Measurements from ENCODE around the gene GPR37L1.
"Not testable (repeated sequence)": the region's sequence is repeated elsewhere in the genome, so short reads cannot be mapped to it uniquely, and the experiment has no call there.

Gene GPR37L1

DNA sequence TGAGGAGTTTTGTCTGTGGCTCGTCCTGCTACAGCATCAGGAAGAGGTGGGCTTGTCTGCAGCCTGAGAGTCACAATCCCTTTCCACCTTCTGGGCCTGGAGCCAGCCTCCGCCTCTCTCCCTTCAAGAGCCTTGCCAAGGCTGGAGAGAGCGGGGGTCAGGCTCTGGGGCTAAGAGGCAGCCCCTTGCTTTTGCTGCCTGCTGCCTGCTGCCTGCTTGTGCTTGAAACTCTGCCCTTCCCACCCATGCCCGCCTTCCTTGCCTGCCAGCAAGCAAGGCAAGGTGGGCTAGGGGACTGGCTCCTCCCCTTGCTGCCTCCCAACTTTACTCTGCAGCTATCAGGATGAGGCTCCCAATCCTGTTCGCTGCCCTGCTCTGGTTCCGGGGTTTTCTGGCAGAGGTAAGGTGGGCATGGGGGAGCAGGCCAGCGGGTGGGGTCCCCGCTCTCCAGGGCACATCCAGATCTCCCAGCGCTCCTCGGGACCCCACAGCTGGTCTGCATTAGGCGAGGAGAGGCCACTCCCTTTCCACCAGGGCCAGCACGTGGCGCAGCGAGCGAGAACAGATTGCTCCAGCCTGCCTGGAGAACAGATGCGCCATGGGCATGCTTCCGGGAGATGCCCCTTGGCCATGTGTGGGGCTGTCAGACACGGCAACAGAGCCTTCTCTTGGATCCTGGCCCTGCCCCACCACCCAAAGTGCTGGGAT lies 45.1 kb downstream of the GPR37L1 start:
- DNase-seq (ENCODE audit: low read depth, low spot score), result no peak

DNA sequence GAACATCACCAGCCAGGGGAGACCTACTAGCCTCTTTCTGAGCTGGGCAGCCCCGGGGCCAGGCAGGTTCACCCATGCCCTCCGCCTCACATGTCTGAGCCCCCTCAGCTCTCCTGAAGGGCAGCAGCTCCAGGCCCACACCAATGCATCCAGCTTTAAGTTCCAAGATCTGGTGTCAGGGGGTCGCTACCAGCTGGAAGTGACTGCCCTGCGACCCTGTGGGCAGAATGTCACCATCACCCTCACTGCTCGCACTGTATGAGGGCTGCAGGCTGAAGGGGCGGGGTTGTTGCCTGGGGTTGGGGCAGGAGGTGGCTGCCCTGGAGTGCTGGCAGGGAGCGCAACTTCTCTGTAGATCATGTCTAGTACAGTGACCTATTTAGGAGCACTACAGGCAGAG lies 46.1 kb downstream of the GPR37L1 start:
- no peak for DNase-seq (ENCODE audit: low read depth, low spot score)

DNA sequence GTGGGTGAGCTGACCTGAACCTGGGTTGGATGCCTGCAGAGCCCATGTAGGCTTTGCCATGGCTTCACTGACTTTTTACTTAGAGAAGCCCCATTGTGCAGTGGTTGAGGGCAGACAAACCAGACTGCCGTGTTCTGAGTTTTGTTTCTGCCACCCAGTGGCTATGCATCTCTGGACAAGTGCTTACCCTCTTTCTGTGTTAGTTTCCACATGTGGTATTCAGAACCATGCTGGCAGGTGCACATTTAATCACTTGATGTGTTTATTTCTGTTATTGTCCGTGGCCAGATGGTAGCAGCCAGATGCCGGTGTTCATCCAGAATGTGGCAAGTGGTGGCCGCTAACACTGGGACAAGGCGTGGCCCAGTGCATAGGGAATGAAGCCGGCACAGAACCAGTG lies 48.0 kb downstream of the GPR37L1 start:
- no peak for DNase-seq (ENCODE audit: low read depth, low spot score)

DNA sequence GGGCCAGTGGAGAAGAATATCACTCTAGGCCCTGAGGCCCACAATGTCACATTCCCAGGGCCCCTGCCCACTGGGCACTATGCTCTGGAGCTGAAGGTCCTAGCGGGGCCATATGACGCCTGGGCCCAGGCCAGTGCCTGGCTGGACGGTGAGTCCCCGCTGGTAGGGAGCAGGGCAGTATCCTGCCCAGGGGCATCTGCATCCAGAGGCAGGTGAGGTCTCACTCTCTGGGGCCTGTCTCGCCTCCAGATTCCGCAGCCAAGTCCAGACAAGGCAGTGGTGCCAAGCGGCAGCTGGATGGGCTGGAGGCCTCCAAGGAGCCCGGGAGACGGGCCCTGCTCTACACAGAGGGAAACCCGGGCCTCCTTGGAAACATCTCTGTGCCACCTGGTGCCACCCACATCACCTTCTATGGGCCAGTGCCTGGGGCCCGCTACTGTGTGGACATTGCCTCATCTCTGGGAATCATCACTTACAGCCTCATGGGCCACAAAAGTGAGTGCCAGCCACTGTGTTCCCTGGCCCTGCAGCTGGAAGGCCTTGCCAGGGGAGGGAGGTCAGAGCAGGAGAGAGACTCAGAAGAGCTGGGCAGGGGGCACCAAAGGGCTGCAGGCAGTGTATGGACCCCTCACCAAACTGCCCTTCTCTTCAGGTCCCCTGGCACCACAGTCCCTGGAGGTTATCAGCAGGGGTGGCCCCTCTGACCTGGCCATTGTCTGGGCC lies 48.7 kb downstream of the GPR37L1 start:
- no peak for DNase-seq (ENCODE audit: low read depth, low spot score)

DNA sequence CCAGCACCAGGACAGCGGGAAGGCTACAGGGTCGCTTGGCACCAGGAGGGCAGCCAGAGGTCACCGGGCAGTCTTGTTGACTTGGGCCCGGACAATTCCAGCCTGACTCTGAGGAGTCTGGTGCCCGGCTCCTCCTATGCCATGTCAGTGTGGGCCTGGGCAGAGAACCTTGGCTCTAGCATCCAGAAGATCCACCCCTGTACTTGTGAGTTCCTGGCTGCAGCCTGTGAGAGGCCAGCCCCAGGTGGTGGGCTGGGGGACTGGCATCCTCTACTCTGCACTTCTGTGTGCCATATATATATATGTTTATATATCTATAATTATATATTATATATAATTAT lies 49.3 kb downstream of the GPR37L1 start:
- DNase-seq (ENCODE audit: low read depth, low spot score), result no peak

DNA sequence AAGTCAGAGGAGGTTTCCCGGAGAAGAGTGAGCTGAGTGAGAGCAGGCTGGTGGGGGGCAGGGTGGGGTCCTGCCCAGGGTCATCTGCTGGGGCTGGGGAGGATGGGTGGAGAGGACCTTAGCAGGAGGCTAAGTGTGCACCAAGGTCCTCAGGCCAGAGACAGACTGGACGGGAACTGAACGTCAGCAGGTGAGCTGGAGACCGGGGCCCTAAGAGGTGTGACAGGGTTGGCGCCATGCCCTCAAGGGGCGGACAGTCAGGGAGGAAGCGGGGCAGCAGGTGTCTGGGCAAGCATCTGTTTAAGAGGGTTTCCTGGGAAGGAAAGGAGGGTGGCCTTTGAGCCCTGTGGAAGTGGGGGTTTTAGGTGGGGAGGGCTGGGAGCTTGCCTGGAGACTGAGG lies 51.3 kb downstream of the GPR37L1 start:
- no peak for DNase-seq (ENCODE audit: low read depth, low spot score)

DNA sequence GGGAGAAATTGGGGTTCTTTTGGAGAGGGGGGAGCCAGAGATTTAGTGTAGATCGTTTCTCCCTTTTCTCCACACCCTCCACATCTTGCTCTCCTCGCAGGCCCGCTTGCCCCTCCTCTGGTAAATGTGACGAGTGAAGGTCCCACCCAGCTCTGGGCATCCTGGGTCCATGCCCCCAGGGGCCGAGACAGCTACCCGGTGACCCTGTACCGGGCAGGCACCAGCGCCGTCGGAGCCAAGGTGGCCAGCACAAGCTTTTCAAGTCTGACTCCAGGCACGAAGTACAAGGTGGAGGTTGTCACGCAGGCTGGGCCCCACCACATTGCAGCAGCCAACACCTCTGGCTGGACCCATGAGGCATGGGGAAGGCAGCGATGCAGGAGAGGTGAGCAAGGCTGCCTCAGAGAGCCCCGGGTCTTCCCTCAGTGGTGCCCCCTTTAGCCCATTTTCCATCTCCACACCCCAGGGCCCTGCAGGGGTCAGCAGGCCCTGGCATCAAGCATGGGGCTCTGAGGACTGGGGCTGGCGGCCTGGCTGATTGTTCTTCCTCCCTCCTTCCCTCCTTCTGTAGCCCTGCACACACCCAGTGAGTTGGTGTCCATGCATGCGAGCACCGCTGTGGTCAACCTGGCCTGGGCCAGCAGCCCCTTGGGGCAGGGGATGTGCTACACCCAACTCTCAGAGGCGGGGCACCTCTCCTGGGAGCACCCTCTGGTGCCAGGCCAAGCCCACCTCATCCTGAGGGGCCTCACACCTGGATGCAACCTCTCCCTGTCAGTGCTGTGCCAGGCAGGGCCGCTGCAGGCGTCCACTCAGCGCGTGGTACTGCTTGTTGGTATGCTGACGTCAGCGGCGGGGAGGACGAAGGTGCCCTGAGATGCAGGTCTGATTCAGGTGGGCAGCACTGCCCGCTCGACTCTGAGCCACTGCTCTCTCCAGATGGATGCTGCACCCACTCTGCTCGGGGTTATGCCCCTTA lies 54.5 kb downstream of the GPR37L1 start:
- no peak for DNase-seq (ENCODE audit: low read depth, low spot score)

DNA sequence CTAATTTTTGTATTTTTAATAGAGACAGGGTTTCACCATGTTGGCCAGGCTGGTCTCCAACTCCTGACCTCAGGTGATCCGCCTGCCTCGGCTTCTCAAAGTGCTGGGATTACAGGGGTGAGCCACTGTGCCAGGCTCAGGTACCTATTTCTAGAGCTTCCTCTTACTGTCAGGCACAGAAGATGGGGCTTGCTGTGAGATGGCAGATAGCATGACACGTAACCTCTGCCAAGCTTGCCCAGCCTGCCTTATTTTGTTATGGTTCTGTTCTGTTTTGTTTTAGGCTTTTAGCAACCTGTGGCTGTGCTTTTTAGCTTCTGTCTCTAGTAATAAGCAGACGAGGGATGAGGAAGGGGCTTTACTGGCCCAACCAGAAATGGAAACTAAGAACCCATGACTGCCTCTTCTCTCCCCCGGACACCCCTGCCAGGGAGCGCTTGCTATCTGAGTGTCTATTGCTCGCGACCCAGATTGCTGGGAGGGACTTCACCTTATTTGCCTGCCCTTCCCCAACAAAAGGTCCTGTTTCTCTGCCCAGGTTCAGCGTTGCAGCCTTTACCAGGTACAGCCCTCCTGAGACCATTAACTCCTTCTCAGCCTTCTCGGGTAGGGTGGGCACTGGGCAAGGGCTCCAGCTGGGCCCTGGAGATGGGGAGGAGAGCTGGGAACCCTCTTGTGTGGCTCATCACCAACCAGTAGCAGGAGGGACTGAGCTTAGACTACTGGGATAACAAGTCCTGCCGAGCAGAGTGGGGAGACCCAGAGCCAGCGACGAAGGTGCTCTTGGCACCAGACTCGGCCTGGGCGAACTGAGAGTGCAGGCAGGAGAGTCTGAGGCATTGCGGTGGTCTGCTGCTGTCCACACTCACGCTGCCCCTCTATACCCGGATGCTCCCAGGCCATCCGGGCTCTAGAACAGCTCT lies 57.4 kb downstream of the GPR37L1 start:
- DNase-seq (ENCODE audit: low read depth, low spot score), result no peak

DNA sequence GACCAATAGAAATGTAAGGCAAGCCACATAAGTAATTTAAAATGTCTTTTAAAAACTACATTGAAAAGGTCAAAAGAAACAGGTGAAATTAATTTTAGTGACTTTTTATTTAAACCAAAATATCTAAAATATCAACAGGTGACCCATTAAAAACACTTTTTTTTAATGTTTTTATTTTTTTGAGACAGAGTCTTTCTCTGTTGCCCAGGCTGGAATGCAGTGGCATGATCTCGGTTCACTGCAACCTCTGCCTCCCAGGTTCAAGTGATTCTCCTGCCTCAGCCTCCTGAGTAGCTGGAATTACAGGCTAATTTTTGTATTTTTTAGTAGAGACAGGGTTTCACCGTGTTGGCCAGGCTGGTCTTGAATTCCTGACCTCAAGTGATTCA lies 58.0 kb downstream of the GPR37L1 start:
- not testable (repeated sequence) for DNase-seq (ENCODE audit: low read depth, low spot score)

DNA sequence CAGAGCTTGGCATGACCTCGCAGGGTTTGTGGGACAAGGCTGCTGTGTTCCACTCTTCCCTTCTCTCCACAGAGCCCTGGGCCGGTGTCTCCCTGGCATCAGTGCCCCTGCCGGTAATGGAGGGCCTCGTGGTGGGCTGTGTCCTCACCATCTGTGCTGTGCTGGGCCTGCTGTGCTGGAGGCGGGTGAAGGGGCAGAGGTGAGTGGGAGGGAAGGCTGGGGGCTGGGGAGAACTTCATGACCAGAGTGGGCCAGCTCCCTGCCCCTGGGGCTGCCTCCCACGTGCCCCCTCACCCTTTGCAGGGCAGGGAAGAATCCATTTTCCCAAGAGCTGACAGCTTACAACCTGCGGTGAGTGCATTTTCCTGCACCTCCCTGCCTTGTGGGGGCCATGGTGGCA lies 58.9 kb downstream of the GPR37L1 start:
- DNase-seq (ENCODE audit: low read depth, low spot score), result no peak

DNA sequence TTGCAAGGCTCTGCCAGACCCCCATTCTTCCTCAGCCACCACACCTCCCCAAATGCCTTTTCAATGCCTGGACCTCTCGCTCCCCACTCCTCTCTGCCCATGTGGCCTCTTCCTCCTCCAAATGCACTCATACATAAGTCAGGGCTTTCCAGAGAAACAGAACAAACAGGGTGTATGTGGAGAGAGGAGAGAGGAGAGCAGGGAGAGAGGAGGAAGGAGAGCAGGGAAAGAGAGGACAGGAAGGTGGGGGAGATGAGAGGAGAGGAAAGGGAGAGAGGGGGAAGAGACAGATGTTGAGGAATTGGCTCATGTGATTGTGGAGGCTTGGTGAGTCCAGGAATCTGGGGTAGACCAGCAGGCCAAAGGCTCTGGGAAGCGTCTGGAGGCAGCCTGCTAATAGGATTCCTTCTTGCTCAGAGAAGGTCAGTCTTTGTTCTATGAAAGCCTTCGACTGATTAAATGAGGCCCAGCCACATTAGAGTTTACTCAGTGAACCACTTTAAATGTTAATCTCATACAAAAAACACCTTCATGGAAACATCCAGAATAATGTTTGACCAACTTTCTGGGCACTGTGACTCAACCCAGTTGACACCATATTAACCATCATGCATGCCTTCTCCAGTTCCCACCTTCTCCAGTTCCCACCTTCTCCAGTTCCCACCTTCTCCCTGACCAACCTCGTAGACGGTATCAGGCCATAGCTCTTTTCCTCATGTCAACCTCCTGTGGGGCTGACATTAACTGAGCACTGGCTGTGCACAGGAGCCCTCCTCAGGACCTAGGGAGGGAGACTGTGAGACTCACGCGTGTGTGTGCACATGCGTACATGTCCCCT lies 59.5 kb downstream of the GPR37L1 start:
- no peak for DNase-seq (ENCODE audit: low read depth, low spot score)

Measured in activated CD4-positive, CD25-positive, alpha-beta regulatory T cell treated with anti-CD3 and anti-CD28 coated beads, Interleukin-2, amount 50 U/mL, for 16 hours (primary cell).